OCI-LY1 (cell line): ENCODE data around the gene BCAS2.

Experiments used
- CTCF ChIP-seq: fragments of 200-600 bp; sonication (generic), shearing (Covaris generic); IDR thresholded peaks from 2 replicates; pipeline ENCODE4 v1.5.1; 2017; ENCODE audit warnings: mild to moderate bottlenecking, antibody characterized with exemption, low read length, moderate library complexity, mixed read lengths
- EZH2 ChIP-seq: fragments of 200-600 bp; sonication (generic), shearing (Covaris generic); IDR thresholded peaks from 2 replicates; pipeline ENCODE4 v1.8.0; 2017; ENCODE audit warnings: borderline replicate concordance, mixed run types, mild to moderate bottlenecking, antibody characterized with exemption, low read length, moderate library complexity, mixed read lengths

- TF ChIP-seq CTCF (no peak), EZH2 (no peak)
These were observed 45.4 kb downstream of the BCAS2 start for GRCh38 chr1:114536043-114536442.
